Measurements from ENCODE around the gene RRAGC. TPM values are rescaled to one million over a fixed set of nuclear protein-coding genes. Genes with fewer than 3 reads are reported as not detected.

Gene RRAGC
- total and polyA plus RNA-seq, 2 of the 13 experiments (the other 11 are each of a cell fraction or from before 2014, with no cell fraction given), result 7.6 to 8.0 TPM

GRCh38 chr1:38873027-38873969, 13.7 kb upstream of the RRAGC start, which contains the start of gene MYCBP (continued):
- TF ChIP-seq ZBTB40 (IDR thresholded peaks at IDR 0.05), result no peak
- peak; percentile 42; the same call in 1 of the 2 replicates for TF ChIP-seq ZBTB40 (CRISPR knock-in tag; IDR thresholded peaks at IDR 0.05)
- TF ChIP-seq ZSCAN31 (CRISPR knock-in tag; IDR thresholded peaks at IDR 0.05; ENCODE audit: low read depth), result peak; percentile 61
- TF ChIP-seq NONO (IDR thresholded peaks at IDR 0.05), result no peak
- peak; percentile 69; the same call in 1 of the 2 replicates for TF ChIP-seq NONO (CRISPR knock-in tag; conservative IDR thresholded peaks at IDR 0.05)
- TF ChIP-seq ZNF660 (CRISPR knock-in tag; IDR thresholded peaks at IDR 0.05; ENCODE audit: borderline replicate concordance, low read depth), result no peak
- peak; percentile 35; the same call in 1 of the 2 replicates for TF ChIP-seq MYC (CRISPR knock-in tag; IDR thresholded peaks at IDR 0.05; ENCODE audit: borderline replicate concordance)
- TF ChIP-seq ZNF562 (CRISPR knock-in tag; IDR thresholded peaks at IDR 0.05; ENCODE audit: borderline replicate concordance), result no peak
- TF ChIP-seq ZNF546 (CRISPR knock-in tag; conservative IDR thresholded peaks at IDR 0.05), result no peak
- TF ChIP-seq MXD1 (CRISPR knock-in tag; IDR thresholded peaks at IDR 0.05), result peak; percentile 70; the same call in 1 of the 2 replicates
- TF ChIP-seq EED (CRISPR knock-in tag; IDR thresholded peaks at IDR 0.05), result peak; percentile 9; the same call in 1 of the 2 replicates
- peak; percentile 30 for TF ChIP-seq STAG1 (CRISPR knock-in tag; IDR thresholded peaks at IDR 0.05)
- peak; percentile 79 for TF ChIP-seq KAT8 (CRISPR knock-in tag; IDR thresholded peaks at IDR 0.05)
- TF ChIP-seq RARA (CRISPR knock-in tag; IDR thresholded peaks at IDR 0.05), result no peak
- peak; percentile 35; the same call in 1 of the 2 replicates for TF ChIP-seq MEIS2 (CRISPR knock-in tag; IDR thresholded peaks at IDR 0.05)
- no peak for TF ChIP-seq ZNF207 (IDR thresholded peaks at IDR 0.05; ENCODE audit: borderline replicate concordance)
- 0 out of 2 replicates have a peak, but pooled peaks have one; percentile 31 for TF ChIP-seq ZNF136 (CRISPR knock-in tag; IDR thresholded peaks at IDR 0.05; ENCODE audit: low read depth)
- TF ChIP-seq YEATS2 (CRISPR knock-in tag; IDR thresholded peaks at IDR 0.05; ENCODE audit: borderline replicate concordance), result peak; percentile 77
- peak; percentile 80; the same call in 1 of the 2 replicates for TF ChIP-seq SAFB2 (CRISPR knock-in tag; IDR thresholded peaks at IDR 0.05; ENCODE audit: borderline replicate concordance, low read depth)
- 0 out of 2 replicates have a peak, but pooled peaks have one; percentile 10 for TF ChIP-seq TOPORS (CRISPR knock-in tag; IDR thresholded peaks at IDR 0.05)
- TF ChIP-seq PCBP2 (optimal IDR thresholded peaks at IDR 0.05; ENCODE audit: low read depth, low read length, poor library complexity, severe bottlenecking), result no peak
